Measurements from ENCODE around the gene ODF2. TPM values are rescaled to one million over a fixed set of nuclear protein-coding genes. Genes with fewer than 3 reads are reported as not detected.
A peak's percentile ranks its signal among the peaks of the same experiment; 100 is the strongest.

The ODF2 gene
- total and polyA plus RNA-seq, 9 donors = 9.7 to 26.5 (median 20.3) TPM

DNA sequence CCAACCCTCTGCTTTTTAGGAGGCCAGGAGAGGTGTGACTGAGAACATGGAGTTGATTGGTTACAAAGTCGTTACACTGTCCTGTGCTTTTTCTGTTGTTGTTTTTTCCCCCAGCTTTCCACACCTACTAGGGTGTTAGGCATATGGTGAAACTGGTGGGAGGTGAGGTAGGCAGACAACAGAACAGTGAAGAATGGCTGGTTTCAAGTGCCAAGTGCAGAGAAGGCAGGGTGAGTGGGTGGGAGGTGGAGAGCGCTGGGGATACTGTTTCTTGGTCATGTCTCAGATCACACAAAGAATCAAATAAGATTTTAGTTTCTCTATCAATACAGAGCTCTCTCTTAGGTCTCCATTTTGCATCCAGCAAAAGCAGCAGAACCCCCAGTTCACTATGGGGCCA lies 94.4 kb downstream of the ODF2 start:
- Histone ChIP-seq H3K4me1 (ENCODE audit: insufficient read depth) (peaks cover 7% of the 10 kb centered on the region), H3K27ac (peak overlapping the region in 1 of 2 donors; percentile 88), H3K36me3 (no peaks in the 10 kb centered on the region), H3K4me3 (no peak overlapping the region), H3K27me3 (no peaks in the 10 kb centered on the region), H3K9me3 (no peaks in the 10 kb centered on the region)
- intact Hi-C loops (cut with DNase I) = loop anchor here in 1 of 4 donors (5.0 kb wide), 1 partner anchor 188 kb away; no protein-coding TSS in a partner anchor
- 38 to 53% (median 49%) methylated on average over 2 of the region's 2 CpGs for WGBS, 3 donors
- DNase-seq = no peak
- TF ChIP-seq, protein P1, sequence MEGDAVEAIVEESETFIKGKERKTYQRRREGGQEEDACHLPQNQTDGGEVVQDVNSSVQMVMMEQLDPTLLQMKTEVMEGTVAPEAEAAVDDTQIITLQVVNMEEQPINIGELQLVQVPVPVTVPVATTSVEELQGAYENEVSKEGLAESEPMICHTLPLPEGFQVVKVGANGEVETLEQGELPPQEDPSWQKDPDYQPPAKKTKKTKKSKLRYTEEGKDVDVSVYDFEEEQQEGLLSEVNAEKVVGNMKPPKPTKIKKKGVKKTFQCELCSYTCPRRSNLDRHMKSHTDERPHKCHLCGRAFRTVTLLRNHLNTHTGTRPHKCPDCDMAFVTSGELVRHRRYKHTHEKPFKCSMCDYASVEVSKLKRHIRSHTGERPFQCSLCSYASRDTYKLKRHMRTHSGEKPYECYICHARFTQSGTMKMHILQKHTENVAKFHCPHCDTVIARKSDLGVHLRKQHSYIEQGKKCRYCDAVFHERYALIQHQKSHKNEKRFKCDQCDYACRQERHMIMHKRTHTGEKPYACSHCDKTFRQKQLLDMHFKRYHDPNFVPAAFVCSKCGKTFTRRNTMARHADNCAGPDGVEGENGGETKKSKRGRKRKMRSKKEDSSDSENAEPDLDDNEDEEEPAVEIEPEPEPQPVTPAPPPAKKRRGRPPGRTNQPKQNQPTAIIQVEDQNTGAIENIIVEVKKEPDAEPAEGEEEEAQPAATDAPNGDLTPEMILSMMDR (IDR thresholded peaks at IDR 0.05) = no peak
- TF ChIP-seq EP300 (IDR thresholded peaks at IDR 0.05) = no peak
- no peak for TF ChIP-seq POLR2A (IDR thresholded peaks at IDR 0.05)

Small RNA genes within 50 kb of the gene (small RNA-seq; reads per million reads assigned to genes)
- not detected for gene RNU7-171P

Other genes with a start within 250 kb of the ODF2 start
- 100 to 1,000 TPM in 4 of 7 donors, 10 to 100 TPM in 3; 53.2 to 117 (median 107) TPM for gene GOLGA2, start 180.0 kb upstream of the ODF2 start, total RNA-seq
- 100 to 1,000 TPM in 1 of 2 donors, 10 to 100 TPM in 1; 63.7 to 114 TPM for gene GOLGA2, start 180.0 kb upstream of the ODF2 start, polyA plus RNA-seq
- 10 to 100 TPM; 22.4 to 48.9 (median 29.5) TPM for gene SWI5, start 179.7 kb upstream of the ODF2 start, total RNA-seq
- 10 to 100 TPM; 34.4 to 46.4 TPM for gene SWI5, start 179.7 kb upstream of the ODF2 start, polyA plus RNA-seq
- gene TRUB2, start 133.6 kb upstream of the ODF2 start, total RNA-seq = 10 to 100 TPM in 6 of 7 donors, 1 to 10 TPM in 1; 4.6 to 29.4 (median 19.7) TPM
- 10 to 100 TPM in 1 of 2 donors, 1 to 10 TPM in 1; 9.7 to 20.7 TPM for gene TRUB2, start 133.6 kb upstream of the ODF2 start, polyA plus RNA-seq
- gene COQ4, start 133.2 kb upstream of the ODF2 start, total RNA-seq = 10 to 100 TPM; 24.4 to 75.7 (median 34.2) TPM
- 10 to 100 TPM; 22.0 to 38.0 TPM for gene COQ4, start 133.2 kb upstream of the ODF2 start, polyA plus RNA-seq
- 10 to 100 TPM in 5 of 7 donors, 1 to 10 TPM in 2; 8.8 to 22.4 (median 11.0) TPM for gene SLC27A4, start 115.5 kb upstream of the ODF2 start, total RNA-seq
- gene SLC27A4, start 115.5 kb upstream of the ODF2 start, polyA plus RNA-seq = 1 to 10 TPM; 4.8 to 8.7 TPM
- 10 to 100 TPM; 20.5 to 51.4 (median 36.0) TPM for gene URM1, start 84.6 kb upstream of the ODF2 start, total RNA-seq
- 10 to 100 TPM; 22.1 to 41.4 TPM for gene URM1, start 84.6 kb upstream of the ODF2 start, polyA plus RNA-seq
- gene CERCAM, start 35.1 kb upstream of the ODF2 start, total RNA-seq = 10 to 100 TPM; 19.6 to 63.9 (median 45.8) TPM
- gene CERCAM, start 35.1 kb upstream of the ODF2 start, polyA plus RNA-seq = 10 to 100 TPM; 24.2 to 27.3 TPM
- gene GLE1, start 48.7 kb downstream of the ODF2 start, total RNA-seq = 10 to 100 TPM; 12.4 to 20.2 (median 19.0) TPM
- gene GLE1, start 48.7 kb downstream of the ODF2 start, polyA plus RNA-seq = 10 to 100 TPM; 14.0 to 28.2 TPM
- gene SPTAN1, start 96.6 kb downstream of the ODF2 start, total RNA-seq = 100 to 1,000 TPM; 140 to 301 (median 261) TPM
- gene SPTAN1, start 96.6 kb downstream of the ODF2 start, polyA plus RNA-seq = 100 to 1,000 TPM; 120 to 241 TPM
- 10 to 100 TPM; 17.7 to 87.5 (median 25.8) TPM for gene DYNC2I2, start 200.8 kb downstream of the ODF2 start, total RNA-seq
- 10 to 100 TPM in 1 of 2 donors, 1 to 10 TPM in 1; 2.0 to 28.0 TPM for gene DYNC2I2, start 200.8 kb downstream of the ODF2 start, polyA plus RNA-seq
- 100 to 1,000 TPM; 119 to 328 (median 291) TPM for gene SET, start 233.2 kb downstream of the ODF2 start, total RNA-seq
- gene SET, start 233.2 kb downstream of the ODF2 start, polyA plus RNA-seq = 100 to 1,000 TPM; 147 to 292 TPM
- 1 to 10 TPM; 1.4 to 7.6 (median 4.2) TPM for gene PKN3, start 246.5 kb downstream of the ODF2 start, total RNA-seq
- gene PKN3, start 246.5 kb downstream of the ODF2 start, polyA plus RNA-seq = 1 to 10 TPM; 1.3 to 4.6 TPM

Data from ovary (tissue), 9 donors.